H9 (cell line): ENCODE measurements around the gene NPAS2. TPM values are rescaled to one million over a fixed set of nuclear protein-coding genes. Genes with fewer than 3 reads are reported as not detected.

Experiments
- DNase-seq: peaks from one replicate; pipeline ENCODE4 v3.0.0-alpha.2; 2017
- H2AFZ ChIP-seq: one replicate; pipeline ENCODE4 v1.6.1; 2013; ENCODE audit warnings: mild to moderate bottlenecking, low read length, control low read depth, moderate library complexity
- H2AK5ac ChIP-seq: 2 replicates; pipeline ENCODE4 v1.6.1; 2013; ENCODE audit warnings: low read length, control low read depth, mixed read lengths; ENCODE audit not compliant: insufficient read length
- H2BK120ac ChIP-seq: one replicate; pipeline ENCODE4 v1.6.1; 2013; ENCODE audit warnings: low read depth, mild to moderate bottlenecking, low read length, control low read depth, inconsistent platforms; ENCODE audit not compliant: poor library complexity, severe bottlenecking
- H2BK12ac ChIP-seq: 2 replicates; pipeline ENCODE4 v1.6.1; 2013; ENCODE audit warnings: low read length, control low read depth, mixed read lengths, low read depth; ENCODE audit not compliant: insufficient read length
- H2BK15ac ChIP-seq: 2 replicates; pipeline ENCODE4 v1.6.1; 2013; ENCODE audit warnings: low read depth, low read length, control low read depth
- H2BK20ac ChIP-seq: one replicate; pipeline ENCODE4 v1.6.1; 2013; ENCODE audit warnings: low read depth, mild to moderate bottlenecking, low read length, control low read depth, inconsistent platforms; ENCODE audit not compliant: poor library complexity, severe bottlenecking
- H2BK5ac ChIP-seq: 2 replicates; pipeline ENCODE4 v1.6.1; 2013; ENCODE audit warnings: low read length, control low read depth, mixed read lengths; ENCODE audit not compliant: insufficient read length
- H3K14ac ChIP-seq: 2 replicates; pipeline ENCODE4 v1.6.1; 2013; ENCODE audit warnings: low read length, control low read depth; ENCODE audit not compliant: insufficient read depth
- H3K18ac ChIP-seq: 2 replicates; pipeline ENCODE4 v1.6.1; 2013; ENCODE audit warnings: low read depth, mild to moderate bottlenecking, mixed read lengths, low read length, control low read depth; ENCODE audit not compliant: insufficient read length
- H3K23ac ChIP-seq: 2 replicates; pipeline ENCODE4 v1.6.1; 2013; ENCODE audit warnings: low read length, control low read depth, mixed read lengths, low read depth; ENCODE audit not compliant: insufficient read length
- H3K23me2 ChIP-seq: 2 replicates; pipeline ENCODE4 v1.6.1; 2013; ENCODE audit warnings: low read depth, mild to moderate bottlenecking, mixed read lengths, low read length, control low read depth; ENCODE audit not compliant: insufficient read length, poor library complexity, severe bottlenecking
- H3K27ac ChIP-seq: 2 replicates; pipeline ENCODE4 v1.5.1; 2013; ENCODE audit warnings: low read length, control low read depth, mixed read lengths, low read depth; ENCODE audit not compliant: insufficient read length
- H3K27me3 ChIP-seq: 2 replicates; pipeline ENCODE4 v1.6.1; 2013; ENCODE audit warnings: low read length, control low read depth, inconsistent platforms; ENCODE audit not compliant: insufficient read depth
- H3K4ac ChIP-seq: 2 replicates; pipeline ENCODE4 v1.6.1; 2013; ENCODE audit warnings: low read depth, mild to moderate bottlenecking, control low read depth, inconsistent platforms, low read length, moderate library complexity
- H3K4me1 ChIP-seq: 2 replicates; pipeline ENCODE4 v1.6.1; 2013; ENCODE audit warnings: low read length, control low read depth, inconsistent platforms; ENCODE audit not compliant: insufficient read depth
- H3K4me2 ChIP-seq: 2 replicates; pipeline ENCODE4 v1.6.1; 2013; ENCODE audit warnings: low read length, control low read depth, mixed read lengths; ENCODE audit not compliant: insufficient read length, insufficient read depth
- H3K56ac ChIP-seq: 2 replicates; pipeline ENCODE4 v1.6.1; 2013; ENCODE audit warnings: low read depth, mild to moderate bottlenecking, mixed read lengths, low read length, control low read depth; ENCODE audit not compliant: insufficient read length
- H3K79me1 ChIP-seq: 2 replicates; pipeline ENCODE4 v1.6.1; 2013; ENCODE audit warnings: low read depth, mild to moderate bottlenecking, moderate library complexity, low read length, control low read depth, inconsistent platforms; ENCODE audit not compliant: insufficient read depth, poor library complexity, severe bottlenecking
- H3K79me2 ChIP-seq: 2 replicates; pipeline ENCODE4 v1.6.1; 2013; ENCODE audit warnings: low read length, control low read depth, inconsistent platforms; ENCODE audit not compliant: insufficient read depth
- H3K9ac ChIP-seq: 2 replicates; pipeline ENCODE4 v1.6.1; 2013; ENCODE audit warnings: low read length, control low read depth, mixed read lengths; ENCODE audit not compliant: insufficient read length; ENCODE audit errors: extremely low read depth
- H3K9me3 ChIP-seq: one replicate; pipeline ENCODE4 v1.6.1; 2013; ENCODE audit warnings: low read depth, low read length, inconsistent platforms; ENCODE audit not compliant: control insufficient read depth
- H3T11ph ChIP-seq: one replicate; pipeline ENCODE4 v1.6.1; 2013; ENCODE audit warnings: mild to moderate bottlenecking, low read length, control low read depth, inconsistent platforms
- H4K20me1 ChIP-seq: one replicate; pipeline ENCODE4 v1.6.1; 2013; ENCODE audit not compliant: control insufficient read depth, insufficient read length, insufficient read depth
- H4K5ac ChIP-seq: 2 replicates; pipeline ENCODE4 v1.6.1; 2013; ENCODE audit warnings: low read depth, mild to moderate bottlenecking, mixed read lengths, low read length, control low read depth; ENCODE audit not compliant: insufficient read length
- H4K8ac ChIP-seq: replicated peaks from 2 replicates; pipeline ENCODE4 v1.6.1; 2013; ENCODE audit warnings: low read length, control low read depth, mixed read lengths, low read depth; ENCODE audit not compliant: insufficient read length
- H4K91ac ChIP-seq: 2 replicates; pipeline ENCODE4 v1.6.1; 2013; ENCODE audit warnings: low read depth, mild to moderate bottlenecking, moderate library complexity, mixed read lengths, low read length, control low read depth; ENCODE audit not compliant: insufficient read length
- H3K27ac Mint-ChIP-seq, 3 experiments: 2 replicates in 2 of 3; 3 replicates in 1 of 3; pipeline ENCODE4 v1.8.0; 2020 to 2021; ENCODE audit warnings: mixed read lengths in 3 of 3, mild to moderate bottlenecking in 1 of 3, moderate library complexity in 1 of 3
- H3K27me3 Mint-ChIP-seq: 2 replicates; pipeline ENCODE4 v1.8.0; 2021; ENCODE audit warnings: low read depth, mild to moderate bottlenecking, moderate library complexity, mixed read lengths
- H3K36me3 Mint-ChIP-seq, 3 experiments: 2 replicates in 2 of 3; 3 replicates in 1 of 3; pipeline ENCODE4 v1.8.0; 2020 to 2021; ENCODE audit warnings: low read depth in 3 of 3, mixed read lengths in 3 of 3; ENCODE audit not compliant: insufficient read depth in 1 of 3
- H3K4me1 Mint-ChIP-seq, 2 experiments: 2 replicates each; pipeline ENCODE4 v1.8.0; 2020; ENCODE audit warnings: mixed read lengths in 2 of 2
- H3K4me3 Mint-ChIP-seq, 2 experiments: 2 replicates in 1 of 2; 3 replicates in 1 of 2; pipeline ENCODE4 v1.8.0; 2020 to 2021; ENCODE audit warnings: mild to moderate bottlenecking in 2 of 2, mixed read lengths in 2 of 2, moderate library complexity in 1 of 2
- H3K9me3 Mint-ChIP-seq, 2 experiments: 2 replicates in 1 of 2; 3 replicates in 1 of 2; pipeline ENCODE4 v1.8.0; 2020; ENCODE audit warnings: mild to moderate bottlenecking in 2 of 2, mixed read lengths in 2 of 2, moderate library complexity in 1 of 2
- WGBS: extraction: QIAGEN DNeasy Blood & Tissue Kit; methylation state at CpG from one replicate; pipeline ENCODE4 v1.1.7; 2013; ENCODE audit warnings: missing lambda C conversion rate, low lambda C conversion rate, mixed read lengths; ENCODE audit not compliant: insufficient read length; ENCODE audit errors: extremely low coverage; 5-methylcytosine and 5-hydroxymethylcytosine counted together
- total RNA-seq: library from RNA; stranded (reverse); gene quantifications from 2 replicates; pipeline ENCODE4 v1.2.1, GENCODE V29; 2021
- TF ChIP-seq, protein P1 (sequence below): fragments of 200-600 bp; sonication (generic); conservative IDR thresholded peaks from 3 replicates; pipeline ENCODE4 v1.8.0; 2021; ENCODE audit warnings: antibody characterized with exemption, mild to moderate bottlenecking

Gene NPAS2
- total RNA-seq, 1 experiment from 2014 or later: 1.3 TPM

DNA sequence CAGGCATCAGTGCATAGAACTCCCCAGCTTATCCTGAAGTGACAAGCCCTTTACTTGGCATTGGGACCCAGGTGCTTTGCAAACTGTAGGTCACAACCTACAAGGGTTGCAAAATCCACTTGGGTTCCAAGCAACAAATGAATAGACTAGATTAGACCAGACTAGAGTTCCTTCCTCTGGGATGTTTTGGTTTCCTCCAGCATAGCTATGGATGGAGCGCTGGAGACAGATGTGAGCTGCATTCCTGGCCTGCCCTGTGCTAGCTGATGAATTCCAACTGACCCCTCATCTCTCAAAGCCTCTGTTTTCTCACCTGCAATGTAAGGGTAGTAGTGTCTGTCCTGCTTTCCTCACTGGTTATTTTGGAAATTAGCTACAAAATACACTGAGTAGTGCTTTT is 86.2 kb downstream of the NPAS2 start:
- H3K4me3 Mint-ChIP-seq: no peak overlapping the region
- H4K20me1 ChIP-seq: no peaks in the 10 kb centered on the region
- H3K18ac ChIP-seq: no peak overlapping the region
- H3K79me1 ChIP-seq: no peaks in the 10 kb centered on the region
- no peak overlapping the region for H3K14ac ChIP-seq
- no peak overlapping the region for H4K91ac ChIP-seq
- H2BK5ac ChIP-seq: no peak overlapping the region
- no peak overlapping the region for H2AFZ ChIP-seq
- no peak overlapping the region for H3K9ac ChIP-seq
- H3K23me2 ChIP-seq: no peaks in the 10 kb centered on the region
- no peak overlapping the region for H3K4ac ChIP-seq
- no peaks in the 10 kb centered on the region for H3K9me3 Mint-ChIP-seq
- no peak overlapping the region for H2AK5ac ChIP-seq
- no CpG with 5 or more reads among the region's 1 CpG for WGBS
- H3K23ac ChIP-seq: no peak overlapping the region
- H3K9me3 ChIP-seq: no peaks in the 10 kb centered on the region
- DNase-seq: no peak
- H3K4me2 ChIP-seq: no peak overlapping the region
- no peak overlapping the region for H3K27ac Mint-ChIP-seq
- H3K27me3 ChIP-seq: no peaks in the 10 kb centered on the region
- no peak overlapping the region for H3K56ac ChIP-seq
- no peak overlapping the region for H4K8ac ChIP-seq
- no peaks in the 10 kb centered on the region; the same call in 1 of the 2 replicates for H3K27me3 Mint-ChIP-seq
- no peak overlapping the region for H3K27ac ChIP-seq
- no peak overlapping the region for H2BK120ac ChIP-seq
- H3K4me1 ChIP-seq: no peaks in the 10 kb centered on the region
- H4K5ac ChIP-seq: no peak overlapping the region
- TF ChIP-seq, protein P1, sequence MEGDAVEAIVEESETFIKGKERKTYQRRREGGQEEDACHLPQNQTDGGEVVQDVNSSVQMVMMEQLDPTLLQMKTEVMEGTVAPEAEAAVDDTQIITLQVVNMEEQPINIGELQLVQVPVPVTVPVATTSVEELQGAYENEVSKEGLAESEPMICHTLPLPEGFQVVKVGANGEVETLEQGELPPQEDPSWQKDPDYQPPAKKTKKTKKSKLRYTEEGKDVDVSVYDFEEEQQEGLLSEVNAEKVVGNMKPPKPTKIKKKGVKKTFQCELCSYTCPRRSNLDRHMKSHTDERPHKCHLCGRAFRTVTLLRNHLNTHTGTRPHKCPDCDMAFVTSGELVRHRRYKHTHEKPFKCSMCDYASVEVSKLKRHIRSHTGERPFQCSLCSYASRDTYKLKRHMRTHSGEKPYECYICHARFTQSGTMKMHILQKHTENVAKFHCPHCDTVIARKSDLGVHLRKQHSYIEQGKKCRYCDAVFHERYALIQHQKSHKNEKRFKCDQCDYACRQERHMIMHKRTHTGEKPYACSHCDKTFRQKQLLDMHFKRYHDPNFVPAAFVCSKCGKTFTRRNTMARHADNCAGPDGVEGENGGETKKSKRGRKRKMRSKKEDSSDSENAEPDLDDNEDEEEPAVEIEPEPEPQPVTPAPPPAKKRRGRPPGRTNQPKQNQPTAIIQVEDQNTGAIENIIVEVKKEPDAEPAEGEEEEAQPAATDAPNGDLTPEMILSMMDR: no peak
- H2BK15ac ChIP-seq: no peak overlapping the region
- H3T11ph ChIP-seq: no peak overlapping the region
- no peaks in the 10 kb centered on the region for H3K79me2 ChIP-seq
- no peak overlapping the region for H2BK20ac ChIP-seq
- H3K36me3 Mint-ChIP-seq: no peaks in the 10 kb centered on the region
- peaks cover 0 to 4% of the 10 kb centered on the region in 2 experiments; a peak in 1 of 4 replicates for H3K4me1 Mint-ChIP-seq
- no peak overlapping the region for H2BK12ac ChIP-seq
